WI38 (cell line): ENCODE measurements around the gene DNAJA3.

ENCODE experiments used
- H3K4me3 ChIP-seq: 2 replicates; pipeline ENCODE4 v1.5.1; 2011; ENCODE audit warnings: low read depth, mild to moderate bottlenecking, control low read depth, low read length
- TF ChIP-seq, protein P1 (sequence below): IDR thresholded peaks from 2 replicates; pipeline ENCODE4 v1.5.1; 2012; ENCODE audit warnings: low read depth, mild to moderate bottlenecking, control low read depth, low read length

DNAJA3 gene

DNA sequence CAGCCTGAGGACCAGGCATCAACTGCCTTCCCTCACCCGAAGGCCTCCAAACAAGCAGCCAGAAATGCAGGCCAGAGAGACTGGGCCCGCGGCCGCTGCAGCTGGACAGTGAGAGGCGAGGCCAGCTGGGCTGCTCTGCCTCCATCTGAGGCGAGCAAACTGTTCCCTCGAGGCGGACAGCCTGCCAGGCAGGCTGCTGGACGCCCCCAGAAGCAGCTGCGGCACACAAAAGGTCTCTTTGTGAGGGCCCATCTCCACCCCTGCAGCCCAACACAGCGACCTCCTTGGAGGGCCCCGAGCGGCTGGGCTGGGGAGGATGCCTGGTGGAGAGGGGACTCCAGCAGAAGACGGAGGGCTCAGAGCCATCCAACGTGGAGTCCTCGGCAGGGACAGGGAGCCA is 14.0 kb upstream of the DNAJA3 start:
- TF ChIP-seq, protein P1, sequence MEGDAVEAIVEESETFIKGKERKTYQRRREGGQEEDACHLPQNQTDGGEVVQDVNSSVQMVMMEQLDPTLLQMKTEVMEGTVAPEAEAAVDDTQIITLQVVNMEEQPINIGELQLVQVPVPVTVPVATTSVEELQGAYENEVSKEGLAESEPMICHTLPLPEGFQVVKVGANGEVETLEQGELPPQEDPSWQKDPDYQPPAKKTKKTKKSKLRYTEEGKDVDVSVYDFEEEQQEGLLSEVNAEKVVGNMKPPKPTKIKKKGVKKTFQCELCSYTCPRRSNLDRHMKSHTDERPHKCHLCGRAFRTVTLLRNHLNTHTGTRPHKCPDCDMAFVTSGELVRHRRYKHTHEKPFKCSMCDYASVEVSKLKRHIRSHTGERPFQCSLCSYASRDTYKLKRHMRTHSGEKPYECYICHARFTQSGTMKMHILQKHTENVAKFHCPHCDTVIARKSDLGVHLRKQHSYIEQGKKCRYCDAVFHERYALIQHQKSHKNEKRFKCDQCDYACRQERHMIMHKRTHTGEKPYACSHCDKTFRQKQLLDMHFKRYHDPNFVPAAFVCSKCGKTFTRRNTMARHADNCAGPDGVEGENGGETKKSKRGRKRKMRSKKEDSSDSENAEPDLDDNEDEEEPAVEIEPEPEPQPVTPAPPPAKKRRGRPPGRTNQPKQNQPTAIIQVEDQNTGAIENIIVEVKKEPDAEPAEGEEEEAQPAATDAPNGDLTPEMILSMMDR, result no peak
- no peak overlapping the region for H3K4me3 ChIP-seq

DNA sequence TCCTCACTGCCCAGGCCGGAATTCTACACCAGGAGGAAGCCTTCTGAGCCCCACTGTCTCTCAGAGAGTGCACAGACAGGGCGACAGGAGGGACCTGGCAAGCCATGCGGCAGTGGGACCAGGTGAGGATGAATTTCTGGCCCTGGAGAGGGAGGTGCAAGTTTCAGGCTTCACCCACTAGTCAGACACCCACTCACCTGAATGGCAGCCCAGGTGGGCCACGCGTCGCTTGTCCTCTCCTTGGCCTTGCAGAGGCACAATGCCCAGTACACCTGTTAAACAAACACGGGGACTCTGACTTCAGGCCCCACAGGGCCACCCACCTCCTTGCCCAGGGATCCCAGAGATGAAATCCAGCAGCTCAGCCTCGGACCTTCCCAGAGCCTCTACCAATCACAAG is 13.5 kb upstream of the DNAJA3 start:
- H3K4me3 ChIP-seq, result no peak overlapping the region

DNA sequence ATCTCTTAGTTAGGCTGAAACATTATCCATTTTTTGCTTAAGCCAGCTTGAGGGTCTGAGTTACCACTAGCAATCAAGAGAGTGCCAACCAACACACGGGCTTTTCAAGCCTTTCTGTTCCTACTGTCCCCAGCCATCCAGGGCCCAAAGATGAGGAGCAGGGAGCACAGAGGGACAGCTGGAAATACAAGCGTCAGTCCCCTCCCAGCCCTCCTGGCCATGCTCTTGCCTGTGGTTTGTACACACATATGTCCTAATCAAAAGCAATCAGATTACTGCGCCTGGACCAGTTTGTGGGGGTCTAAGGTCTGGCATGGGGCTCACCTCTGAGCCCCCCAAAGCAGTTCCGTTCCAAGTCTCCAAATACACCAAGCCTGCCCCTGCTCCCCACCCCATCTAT is 12.8 kb upstream of the DNAJA3 start:
- TF ChIP-seq, protein P1, result no peak
- H3K4me3 ChIP-seq, result no peak overlapping the region

More for the DNA sequence above, 13.5 kb upstream of the DNAJA3 start:
- TF ChIP-seq, protein P1, result no peak

DNA sequence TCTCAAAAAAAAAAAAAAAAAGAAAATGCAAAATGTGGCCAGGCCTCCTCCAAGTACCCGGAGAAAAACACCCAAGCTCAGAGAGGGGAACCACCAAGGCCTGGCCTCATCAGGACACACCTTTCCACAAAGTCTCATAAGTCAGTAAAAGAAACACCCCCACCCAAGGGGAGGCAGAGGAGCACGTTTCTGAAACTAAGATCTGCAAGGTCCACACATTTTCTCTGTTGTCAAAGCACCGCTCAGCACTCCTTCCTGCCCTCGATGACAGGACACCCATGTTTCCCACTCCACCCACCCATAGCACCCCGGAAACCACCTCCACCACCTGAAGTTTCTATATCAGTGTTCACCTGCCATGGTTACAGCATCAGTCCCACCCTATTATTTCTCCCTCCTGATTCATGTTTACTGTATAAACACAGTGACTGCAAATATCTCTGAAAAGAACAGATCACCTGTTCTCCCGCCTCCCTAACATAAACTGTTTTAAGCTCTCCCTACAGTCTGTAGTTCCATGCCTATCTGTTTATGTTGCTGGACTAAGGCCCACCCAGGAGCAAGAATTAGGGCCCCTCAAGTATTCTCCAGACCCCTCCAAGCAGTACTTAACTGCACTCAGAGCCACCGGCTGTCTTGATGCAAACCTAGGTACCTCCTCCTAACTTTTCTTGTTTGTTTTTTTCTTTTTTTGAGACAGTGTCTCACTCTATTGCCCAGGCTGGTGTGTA is 11.3 kb upstream of the DNAJA3 start:
- TF ChIP-seq, protein P1, result no peak
- 0 out of 2 replicates have a peak overlapping the region, but pooled peaks have one; percentile 84 for H3K4me3 ChIP-seq

DNA sequence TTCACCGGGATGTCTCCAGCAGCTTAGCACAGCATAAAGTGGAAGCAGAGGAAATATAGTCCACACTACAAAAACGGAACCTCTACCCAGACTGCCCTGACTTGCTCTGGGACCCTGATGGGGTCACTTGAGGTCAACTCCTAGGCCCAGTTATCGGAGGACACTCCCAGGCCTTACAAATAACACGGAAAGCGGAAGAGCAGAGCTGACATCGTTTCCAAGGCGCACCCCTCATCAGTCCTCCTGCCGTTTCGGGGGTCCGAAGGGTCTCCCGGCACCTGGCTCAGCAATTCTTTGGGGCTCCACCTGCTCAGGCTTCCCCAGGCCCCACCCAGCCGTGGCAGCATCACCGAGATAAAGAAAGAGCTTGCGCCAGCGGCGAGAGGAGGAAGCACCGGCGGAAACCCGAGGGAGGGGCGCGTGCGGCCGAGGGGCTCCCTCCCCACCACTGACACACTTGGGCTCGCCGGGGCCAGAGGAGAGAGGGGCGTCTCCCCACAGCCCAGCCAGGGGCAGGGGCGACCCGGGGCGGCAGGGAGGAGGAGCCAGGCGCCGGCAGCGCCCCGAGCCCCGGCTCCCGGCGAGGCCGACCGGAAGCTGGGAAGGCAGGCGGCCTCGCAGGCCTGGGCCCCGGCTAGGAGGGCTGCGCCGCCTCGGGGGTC is 10.0 kb upstream of the DNAJA3 start:
- TF ChIP-seq, protein P1, result no peak
- peak overlapping the region; percentile 84 for H3K4me3 ChIP-seq

DNA sequence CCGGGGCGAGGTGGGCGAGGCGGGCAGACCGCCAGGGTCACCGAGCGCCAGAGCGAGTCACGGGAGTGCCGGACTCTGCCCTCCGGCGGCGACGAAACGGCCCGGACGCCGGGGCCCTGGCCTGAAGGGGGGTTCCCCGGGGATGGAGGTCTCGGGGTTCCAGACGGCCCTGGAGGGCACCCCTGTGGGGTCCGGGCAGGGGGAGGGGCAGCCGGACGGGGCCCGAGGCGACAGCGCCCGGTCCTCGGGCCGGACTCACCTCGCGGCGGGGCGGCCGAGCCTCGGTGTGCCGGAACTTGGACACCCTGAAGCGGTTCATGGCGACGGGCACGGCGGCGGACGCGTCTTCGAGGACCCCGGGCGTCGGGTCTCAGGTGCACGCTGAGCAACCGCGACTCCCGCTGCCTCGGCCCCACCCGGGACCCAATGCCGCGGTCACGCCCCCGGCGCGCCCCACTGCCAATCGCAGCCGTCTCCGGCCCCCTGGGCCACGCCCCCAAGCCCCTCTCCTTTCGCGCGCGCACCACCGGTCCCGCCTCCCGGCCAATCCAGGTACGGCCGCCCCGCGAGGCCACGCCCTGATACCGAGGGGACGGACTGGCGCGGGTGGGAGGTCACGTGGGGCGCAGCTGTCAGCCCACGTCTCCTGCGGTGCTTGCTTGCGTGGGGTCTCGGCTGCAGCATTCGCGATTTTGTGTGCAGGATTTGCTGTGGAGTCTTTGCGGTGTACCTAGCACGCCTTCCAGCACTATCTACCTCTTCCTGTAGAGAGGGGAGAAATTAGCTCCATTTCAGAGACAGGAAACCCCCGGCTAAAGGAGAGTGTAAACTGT is 9.3 kb upstream of the DNAJA3 start, which contains the start of gene CORO7:
CORO7 (minus strand) TSS at position 397 of the 833 bp plus-strand sequence; CDS start at position 319, 78 bp downstream.
- H3K4me3 ChIP-seq, result peak within 1 kb of the TSS; percentile 84
- TF ChIP-seq, protein P1, result no peak
